PC-9 (cell line): ENCODE data around the gene VRK1. TPM values are rescaled to one million over a fixed set of nuclear protein-coding genes. Genes with fewer than 3 reads are reported as not detected.

Experiments used
- BruUV-seq: library from RNA; stranded (reverse); fragments of 400-500 nt; replicated peaks from 2 replicates; lab custom pipeline; 2021; lab: Mats Ljungman, UMichigan
- CTCF ChIA-PET: fragments of 300-600 bp; sonication (Branson Sonifier 250); formaldehyde crosslinking; loops from one replicate; lab custom pipeline; 2022; ENCODE audit warnings: antibody characterized with exemption; lab: Charles Lee
- POLR2A ChIA-PET: fragments of 300-600 bp; sonication (Branson Sonifier 250); formaldehyde crosslinking; loops from one replicate; lab custom pipeline; 2022; ENCODE audit warnings: antibody characterized with exemption; ENCODE audit not compliant: unreplicated experiment; lab: Charles Lee
- DNase-seq, 2 experiments: peaks; one replicate each; pipeline versions ENCODE4 v3.0.0 to v3.0.0-alpha.2; 2015 to 2022; ENCODE audit warnings: mixed read lengths in 1 of 2
- H2AFZ ChIP-seq: fragments of 200-600 bp; sonication (generic); 2 replicates; pipeline ENCODE4 v1.8.1; 2017; ENCODE audit warnings: antibody characterized with exemption
- H3F3A ChIP-seq: fragments of 200-600 bp; sonication (generic); 2 replicates; pipeline ENCODE4 v1.8.1; 2017; ENCODE audit warnings: antibody characterized with exemption, mild to moderate bottlenecking, low read depth; ENCODE audit not compliant: insufficient read depth
- H3K27ac ChIP-seq: fragments of 200-600 bp; sonication (generic); 2 replicates; pipeline ENCODE4 v1.6.1; 2016; ENCODE audit warnings: mixed run types
- H3K27me3 ChIP-seq: fragments of 200-600 bp; sonication (generic); 2 replicates; pipeline ENCODE4 v1.6.1; 2016; ENCODE audit warnings: low read depth, mixed run types; ENCODE audit not compliant: insufficient read depth
- H3K36me3 ChIP-seq: fragments of 200-600 bp; sonication (generic); 2 replicates; pipeline ENCODE4 v1.6.1; 2016; ENCODE audit warnings: low read depth, mixed run types
- H3K4me1 ChIP-seq: fragments of 200-600 bp; sonication (generic); replicated peaks from 2 replicates; pipeline ENCODE4 v1.6.1; 2016; ENCODE audit warnings: mixed run types; ENCODE audit not compliant: insufficient read depth
- H3K4me2 ChIP-seq: fragments of 200-600 bp; sonication (generic); 2 replicates; pipeline ENCODE4 v1.6.1; 2017; ENCODE audit warnings: mixed run types
- H3K4me3 ChIP-seq: fragments of 200-600 bp; sonication (generic); 2 replicates; pipeline ENCODE4 v1.6.1; 2016; ENCODE audit warnings: mixed run types
- H3K79me2 ChIP-seq: fragments of 200-600 bp; sonication (generic); 2 replicates; pipeline ENCODE4 v1.6.1; 2017; ENCODE audit warnings: low read depth, mixed run types
- H3K9me2 ChIP-seq: fragments of 200-600 bp; sonication (generic); 2 replicates; pipeline ENCODE4 v1.8.1; 2017; ENCODE audit warnings: mild to moderate bottlenecking; ENCODE audit not compliant: insufficient read depth
- H3K9me3 ChIP-seq: fragments of 200-600 bp; sonication (generic); 2 replicates; pipeline ENCODE4 v1.8.1; 2016; ENCODE audit warnings: low read depth; ENCODE audit not compliant: insufficient read depth
- H4K20me1 ChIP-seq: fragments of 200-600 bp; sonication (generic); 2 replicates; pipeline ENCODE4 v1.8.1; 2017; ENCODE audit not compliant: insufficient read depth
- EZH2 ChIP-seq: fragments of 200-600 bp; sonication (generic); IDR thresholded peaks from 2 replicates; pipeline ENCODE4 v1.8.0; 2017; ENCODE audit warnings: antibody characterized with exemption, low read depth
- intact Hi-C: fragments of 100-400 bp; cut with micrococcal nuclease; formaldehyde crosslinking; loops from one replicate; pipeline ENCODE4 v1.10.0; 2022; ENCODE audit not compliant: unreplicated experiment
- total RNA-seq: library from RNA; stranded (reverse); gene quantifications from 2 replicates; pipeline ENCODE4 v1.2.3, GENCODE V29; 2021
- TF ChIP-seq, protein P1 (sequence below): fragments of 200-600 bp; sonication (generic); conservative IDR thresholded peaks from 2 replicates; pipeline ENCODE4 v1.6.1; 2017; ENCODE audit warnings: mixed run types, antibody characterized with exemption, mild to moderate bottlenecking, moderate library complexity

Gene VRK1
- total RNA-seq, 1 experiment from 2014 or later, result 6.8 TPM

DNA sequence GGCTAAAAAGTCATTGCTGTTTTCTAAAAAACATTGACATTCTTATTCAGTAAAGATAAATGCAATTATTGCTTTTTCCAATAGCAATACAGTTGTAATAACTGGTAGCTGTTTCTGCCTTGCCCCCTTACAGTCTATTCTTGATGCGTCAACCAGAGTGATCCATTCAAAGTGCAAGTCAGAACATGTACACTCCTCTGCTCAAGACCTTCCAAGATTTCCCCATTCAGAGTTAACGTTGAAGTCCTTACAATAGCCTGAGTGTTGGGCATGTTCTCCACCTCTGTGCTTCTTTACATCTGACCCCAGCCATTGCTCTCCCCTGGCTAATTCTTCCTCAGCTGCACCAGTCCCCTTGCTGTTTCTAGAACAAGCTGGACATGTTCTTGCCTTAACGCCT, 24.3 kb downstream of the VRK1 start:
- CTCF ChIA-PET, result no interaction called here
- POLR2A ChIA-PET, result no interaction called here
- Histone ChIP-seq H3K9me2 (no peaks in the 10 kb centered on the region), H3K9me3 (no peaks in the 10 kb centered on the region), H4K20me1 (0 out of 2 replicates have a peak, but pooled peaks cover 2% of the 10 kb centered on the region), H3K27ac (no peak overlapping the region), H3K79me2 (peaks cover 29% of the 10 kb centered on the region), H3K4me3 (no peak overlapping the region), H3K36me3 (no peaks in the 10 kb centered on the region), H2AFZ (no peak overlapping the region), H3K4me1 (no peaks in the 10 kb centered on the region), H3K4me2 (no peak overlapping the region), H3K27me3 (no peaks in the 10 kb centered on the region), H3F3A (no peaks in the 10 kb centered on the region)
- no TSS peak for BruUV-seq
- TF ChIP-seq, protein P1, sequence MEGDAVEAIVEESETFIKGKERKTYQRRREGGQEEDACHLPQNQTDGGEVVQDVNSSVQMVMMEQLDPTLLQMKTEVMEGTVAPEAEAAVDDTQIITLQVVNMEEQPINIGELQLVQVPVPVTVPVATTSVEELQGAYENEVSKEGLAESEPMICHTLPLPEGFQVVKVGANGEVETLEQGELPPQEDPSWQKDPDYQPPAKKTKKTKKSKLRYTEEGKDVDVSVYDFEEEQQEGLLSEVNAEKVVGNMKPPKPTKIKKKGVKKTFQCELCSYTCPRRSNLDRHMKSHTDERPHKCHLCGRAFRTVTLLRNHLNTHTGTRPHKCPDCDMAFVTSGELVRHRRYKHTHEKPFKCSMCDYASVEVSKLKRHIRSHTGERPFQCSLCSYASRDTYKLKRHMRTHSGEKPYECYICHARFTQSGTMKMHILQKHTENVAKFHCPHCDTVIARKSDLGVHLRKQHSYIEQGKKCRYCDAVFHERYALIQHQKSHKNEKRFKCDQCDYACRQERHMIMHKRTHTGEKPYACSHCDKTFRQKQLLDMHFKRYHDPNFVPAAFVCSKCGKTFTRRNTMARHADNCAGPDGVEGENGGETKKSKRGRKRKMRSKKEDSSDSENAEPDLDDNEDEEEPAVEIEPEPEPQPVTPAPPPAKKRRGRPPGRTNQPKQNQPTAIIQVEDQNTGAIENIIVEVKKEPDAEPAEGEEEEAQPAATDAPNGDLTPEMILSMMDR, result no peak
- TF ChIP-seq EZH2, result no peak
- intact Hi-C loops, result no loop called here
- DNase-seq, result no peak

DNA sequence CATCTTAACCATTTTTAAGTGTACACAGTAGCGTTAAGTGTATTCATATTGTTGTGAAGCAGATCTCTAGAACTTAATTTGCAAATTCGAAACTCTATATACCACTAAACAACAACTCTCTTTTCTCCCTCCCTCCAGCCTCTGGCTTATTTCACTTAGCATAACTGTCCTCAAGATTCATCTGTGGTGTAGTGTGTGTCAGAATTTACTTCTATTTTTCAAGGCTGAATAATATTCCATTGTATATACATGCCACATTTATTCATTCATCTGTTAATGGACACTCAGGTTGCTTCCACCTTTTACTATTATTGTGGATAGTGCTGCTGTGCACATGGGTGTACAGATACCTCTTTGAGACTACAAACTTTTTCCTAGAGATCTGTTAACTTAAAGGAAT, 26.5 kb downstream of the VRK1 start:
- no peak overlapping the region for H3K27ac ChIP-seq
- no peaks in the 10 kb centered on the region; the same call in 1 of the 2 replicates for H3K4me1 ChIP-seq
- TF ChIP-seq EZH2, result no peak
- TF ChIP-seq, protein P1, result no peak
- H3K36me3 ChIP-seq, result no peaks in the 10 kb centered on the region
- ChIA-PET POLR2A (no interaction called here), CTCF (no interaction called here)
- no peak for DNase-seq
- no peaks in the 10 kb centered on the region for H3K9me3 ChIP-seq
- H3K79me2 ChIP-seq, result peaks cover 25% of the 10 kb centered on the region
- H3F3A ChIP-seq, result no peaks in the 10 kb centered on the region
- 0 out of 2 replicates have a peak, but pooled peaks cover 2% of the 10 kb centered on the region for H4K20me1 ChIP-seq
- no peak overlapping the region for H3K4me2 ChIP-seq
- no peaks in the 10 kb centered on the region for H3K27me3 ChIP-seq
- no peak overlapping the region for H2AFZ ChIP-seq
- no peak overlapping the region for H3K4me3 ChIP-seq
- BruUV-seq, result no TSS peak
- intact Hi-C loops, result loop anchor here (2.0 kb wide), 1 partner anchor 69 kb away; no protein-coding TSS in a partner anchor
- no peaks in the 10 kb centered on the region for H3K9me2 ChIP-seq

DNA sequence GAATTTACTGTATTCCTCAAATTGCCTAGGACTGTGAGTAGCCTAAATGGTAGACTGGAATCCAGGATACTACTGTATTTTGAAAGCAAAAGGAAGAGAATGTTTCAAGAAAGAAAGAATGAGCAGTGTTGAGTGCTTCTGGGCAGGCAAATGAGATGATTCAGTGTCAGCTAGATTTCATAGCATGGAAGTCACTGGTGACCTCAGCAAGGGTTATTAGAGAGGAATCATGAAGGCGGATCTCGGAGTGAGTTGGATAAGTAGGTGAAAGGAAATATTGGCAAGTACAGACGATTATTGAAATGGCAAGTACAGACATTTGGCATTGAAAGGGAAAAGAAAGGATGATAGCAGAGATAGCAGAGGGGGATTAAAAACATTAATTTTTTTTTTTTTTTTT, 27.1 kb downstream of the VRK1 start:
- Histone ChIP-seq H3K4me2 (no peak overlapping the region), H2AFZ (no peak overlapping the region), H3F3A (no peaks in the 10 kb centered on the region), H3K4me3 (no peak overlapping the region), H3K36me3 (no peaks in the 10 kb centered on the region), H4K20me1 (0 out of 2 replicates have a peak, but pooled peaks cover 2% of the 10 kb centered on the region), H3K9me2 (no peaks in the 10 kb centered on the region), H3K79me2 (peaks cover 23% of the 10 kb centered on the region), H3K27ac (no peak overlapping the region), H3K4me1 (no peaks in the 10 kb centered on the region; the same call in 1 of the 2 replicates), H3K9me3 (no peaks in the 10 kb centered on the region), H3K27me3 (no peaks in the 10 kb centered on the region)
- ChIA-PET CTCF (no interaction called here), POLR2A (no interaction called here)
- no peak for TF ChIP-seq EZH2
- TF ChIP-seq, protein P1, result no peak
- no peak for DNase-seq
- intact Hi-C loops, result loop anchor here (2.0 kb wide), 1 partner anchor 69 kb away; no protein-coding TSS in a partner anchor
- BruUV-seq, result no TSS peak
